Measurements from ENCODE around the gene ILK. TPM values are rescaled to one million over a fixed set of nuclear protein-coding genes. Genes with fewer than 3 reads are reported as not detected.
A peak's percentile ranks its signal among the peaks of the same experiment; 100 is the strongest.

The ILK gene
- total and polyA plus RNA-seq, 2 of the 13 experiments (the other 11 are each of a cell fraction or from before 2014, with no cell fraction given): 70.3 to 108 TPM

DNA sequence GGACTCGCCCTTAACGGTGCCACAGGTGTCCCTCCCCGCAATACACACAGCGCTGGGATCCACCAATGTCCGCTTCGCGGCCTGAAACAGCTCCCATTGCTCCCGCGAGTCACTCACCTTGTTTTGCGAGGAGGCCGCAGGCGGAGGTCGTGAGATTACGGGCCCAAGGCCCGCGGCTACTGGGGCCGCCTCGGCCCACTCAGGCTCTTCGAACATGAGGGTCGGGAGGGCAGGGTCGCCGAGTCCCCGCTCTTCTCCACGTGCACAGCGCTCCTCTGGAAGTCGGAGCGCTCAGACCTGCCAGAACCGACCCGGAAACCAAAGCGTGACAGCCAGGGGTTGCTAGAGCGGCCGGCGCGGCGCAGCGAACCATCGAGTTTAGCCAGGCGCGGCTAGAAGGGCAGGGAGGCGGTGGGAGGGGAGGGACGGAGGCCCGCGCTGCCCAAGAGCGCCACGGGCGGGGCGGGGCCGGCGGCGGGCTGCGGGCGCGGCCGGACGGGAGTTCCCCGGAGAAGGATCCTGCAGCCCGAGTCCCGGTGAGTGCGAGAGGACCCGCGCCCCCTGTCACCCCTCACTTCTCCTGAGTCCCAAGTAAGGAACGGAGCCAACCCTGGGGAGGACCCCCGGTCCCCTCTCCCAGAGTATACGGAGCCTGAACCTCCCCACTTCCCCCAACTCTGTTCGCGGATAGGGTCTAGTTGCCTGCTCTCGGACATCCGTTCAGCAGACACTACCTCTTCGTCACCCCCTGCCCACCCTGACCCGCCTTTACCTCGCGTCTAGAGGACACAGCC, at the start of gene ILK, which contains the start of gene RRP8 (continued):
- TF ChIP-seq, protein P1, sequence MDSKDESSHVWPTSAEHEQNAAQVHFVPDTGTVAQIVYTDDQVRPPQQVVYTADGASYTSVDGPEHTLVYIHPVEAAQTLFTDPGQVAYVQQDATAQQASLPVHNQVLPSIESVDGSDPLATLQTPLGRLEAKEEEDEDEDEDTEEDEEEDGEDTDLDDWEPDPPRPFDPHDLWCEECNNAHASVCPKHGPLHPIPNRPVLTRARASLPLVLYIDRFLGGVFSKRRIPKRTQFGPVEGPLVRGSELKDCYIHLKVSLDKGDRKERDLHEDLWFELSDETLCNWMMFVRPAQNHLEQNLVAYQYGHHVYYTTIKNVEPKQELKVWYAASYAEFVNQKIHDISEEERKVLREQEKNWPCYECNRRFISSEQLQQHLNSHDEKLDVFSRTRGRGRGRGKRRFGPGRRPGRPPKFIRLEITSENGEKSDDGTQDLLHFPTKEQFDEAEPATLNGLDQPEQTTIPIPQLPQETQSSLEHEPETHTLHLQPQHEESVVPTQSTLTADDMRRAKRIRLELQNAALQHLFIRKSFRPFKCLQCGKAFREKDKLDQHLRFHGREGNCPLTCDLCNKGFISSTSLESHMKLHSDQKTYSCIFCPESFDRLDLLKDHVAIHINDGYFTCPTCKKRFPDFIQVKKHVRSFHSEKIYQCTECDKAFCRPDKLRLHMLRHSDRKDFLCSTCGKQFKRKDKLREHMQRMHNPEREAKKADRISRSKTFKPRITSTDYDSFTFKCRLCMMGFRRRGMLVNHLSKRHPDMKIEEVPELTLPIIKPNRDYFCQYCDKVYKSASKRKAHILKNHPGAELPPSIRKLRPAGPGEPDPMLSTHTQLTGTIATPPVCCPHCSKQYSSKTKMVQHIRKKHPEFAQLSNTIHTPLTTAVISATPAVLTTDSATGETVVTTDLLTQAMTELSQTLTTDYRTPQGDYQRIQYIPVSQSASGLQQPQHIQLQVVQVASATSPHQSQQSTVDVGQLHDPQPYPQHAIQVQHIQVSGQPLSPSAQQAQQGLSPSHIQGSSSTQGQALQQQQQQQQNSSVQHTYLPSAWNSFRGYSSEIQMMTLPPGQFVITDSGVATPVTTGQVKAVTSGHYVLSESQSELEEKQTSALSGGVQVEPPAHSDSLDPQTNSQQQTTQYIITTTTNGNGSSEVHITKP (CRISPR knock-in tag; IDR thresholded peaks at IDR 0.05; ENCODE audit: low read depth): peak; percentile 58; the same call in 1 of the 2 replicates
- TF ChIP-seq ZNF773 (CRISPR knock-in tag; IDR thresholded peaks at IDR 0.05; ENCODE audit: borderline replicate concordance): no peak; the same call in 1 of the 2 replicates
- TF ChIP-seq KAT2B (IDR thresholded peaks at IDR 0.05; ENCODE audit: borderline replicate concordance, low read depth, low read length): no peak
- TF ChIP-seq, protein P2, sequence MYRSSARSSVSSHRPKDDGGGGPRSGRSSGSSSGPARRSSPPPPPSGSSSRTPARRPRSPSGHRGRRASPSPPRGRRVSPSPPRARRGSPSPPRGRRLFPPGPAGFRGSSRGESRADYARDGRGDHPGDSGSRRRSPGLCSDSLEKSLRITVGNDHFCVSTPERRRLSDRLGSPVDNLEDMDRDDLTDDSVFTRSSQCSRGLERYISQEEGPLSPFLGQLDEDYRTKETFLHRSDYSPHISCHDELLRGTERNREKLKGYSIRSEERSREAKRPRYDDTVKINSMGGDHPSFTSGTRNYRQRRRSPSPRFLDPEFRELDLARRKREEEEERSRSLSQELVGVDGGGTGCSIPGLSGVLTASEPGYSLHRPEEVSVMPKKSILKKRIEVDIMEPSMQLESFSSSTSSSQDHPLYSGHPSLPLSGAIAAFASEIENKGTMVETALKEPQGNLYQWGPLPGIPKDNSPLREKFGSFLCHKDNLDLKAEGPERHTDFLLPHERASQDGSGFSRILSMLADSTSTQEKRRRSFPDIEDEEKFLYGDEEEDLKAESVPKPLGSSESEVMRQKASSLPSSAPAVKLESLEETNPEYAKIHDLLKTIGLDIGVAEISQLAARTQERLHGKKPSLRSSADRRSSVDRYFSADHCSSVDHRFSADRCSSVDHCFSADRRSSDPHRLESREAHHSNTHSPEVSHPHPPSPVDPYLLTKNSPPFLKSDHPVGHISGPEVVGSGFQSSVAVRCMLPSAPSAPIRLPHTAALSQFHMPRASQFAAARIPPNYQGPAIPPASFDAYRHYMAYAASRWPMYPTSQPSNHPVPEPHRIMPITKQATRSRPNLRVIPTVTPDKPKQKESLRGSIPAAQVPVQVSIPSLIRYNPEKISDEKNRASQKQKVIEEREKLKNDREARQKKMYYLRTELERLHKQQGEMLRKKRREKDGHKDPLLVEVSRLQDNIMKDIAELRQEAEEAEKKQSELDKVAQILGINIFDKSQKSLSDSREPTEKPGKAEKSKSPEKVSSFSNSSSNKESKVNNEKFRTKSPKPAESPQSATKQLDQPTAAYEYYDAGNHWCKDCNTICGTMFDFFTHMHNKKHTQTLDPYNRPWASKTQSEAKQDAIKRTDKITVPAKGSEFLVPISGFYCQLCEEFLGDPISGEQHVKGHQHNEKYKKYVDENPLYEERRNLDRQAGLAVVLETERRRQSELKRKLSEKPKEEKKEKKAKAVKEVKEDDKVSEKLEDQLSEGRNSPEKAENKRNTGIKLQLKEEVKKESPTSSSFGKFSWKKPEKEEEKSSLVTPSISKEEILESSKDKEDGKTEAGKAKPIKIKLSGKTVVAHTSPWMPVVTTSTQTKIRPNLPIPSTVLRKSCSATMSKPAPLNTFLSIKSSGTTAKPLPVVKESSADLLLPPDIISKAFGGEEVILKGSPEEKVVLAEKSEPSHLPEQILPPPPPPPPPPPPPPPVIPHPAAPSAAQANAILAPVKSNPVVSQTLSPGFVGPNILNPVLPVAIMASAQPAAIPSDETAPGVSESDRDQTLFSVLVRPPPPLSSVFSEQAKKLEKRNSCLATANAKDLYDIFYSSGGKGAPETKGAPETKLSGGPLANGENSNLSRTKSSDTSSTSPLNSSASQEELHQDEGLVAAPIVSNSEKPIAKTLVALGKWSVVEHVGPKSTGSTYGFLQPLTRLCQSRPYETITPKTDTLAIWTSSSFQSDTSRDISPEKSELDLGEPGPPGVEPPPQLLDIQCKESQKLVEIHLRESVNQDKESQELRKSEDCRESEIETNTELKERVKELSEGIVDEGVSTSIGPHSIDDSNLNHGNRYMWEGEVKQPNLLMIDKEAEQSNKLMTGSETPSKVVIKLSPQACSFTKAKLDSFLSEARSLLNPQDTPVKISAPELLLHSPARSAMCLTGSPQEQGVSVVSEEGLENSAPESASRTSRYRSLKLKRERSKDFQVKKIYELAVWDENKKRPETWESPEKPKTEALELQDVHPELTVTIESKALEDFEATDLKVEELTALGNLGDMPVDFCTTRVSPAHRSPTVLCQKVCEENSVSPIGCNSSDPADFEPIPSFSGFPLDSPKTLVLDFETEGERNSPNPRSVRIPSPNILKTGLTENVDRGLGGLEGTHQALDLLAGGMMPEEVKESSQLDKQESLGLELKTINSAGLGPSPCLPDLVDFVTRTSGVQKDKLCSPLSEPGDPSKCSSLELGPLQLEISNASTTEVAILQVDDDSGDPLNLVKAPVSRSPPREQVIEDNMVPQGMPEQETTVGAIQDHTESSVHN (CRISPR knock-in tag; IDR thresholded peaks at IDR 0.05): no peak
- peak; percentile 93; the same call in 1 of the 2 replicates for TF ChIP-seq PCBP1 (IDR thresholded peaks at IDR 0.05; ENCODE audit: borderline replicate concordance, low read depth, low read length)
- TF ChIP-seq, protein P3, sequence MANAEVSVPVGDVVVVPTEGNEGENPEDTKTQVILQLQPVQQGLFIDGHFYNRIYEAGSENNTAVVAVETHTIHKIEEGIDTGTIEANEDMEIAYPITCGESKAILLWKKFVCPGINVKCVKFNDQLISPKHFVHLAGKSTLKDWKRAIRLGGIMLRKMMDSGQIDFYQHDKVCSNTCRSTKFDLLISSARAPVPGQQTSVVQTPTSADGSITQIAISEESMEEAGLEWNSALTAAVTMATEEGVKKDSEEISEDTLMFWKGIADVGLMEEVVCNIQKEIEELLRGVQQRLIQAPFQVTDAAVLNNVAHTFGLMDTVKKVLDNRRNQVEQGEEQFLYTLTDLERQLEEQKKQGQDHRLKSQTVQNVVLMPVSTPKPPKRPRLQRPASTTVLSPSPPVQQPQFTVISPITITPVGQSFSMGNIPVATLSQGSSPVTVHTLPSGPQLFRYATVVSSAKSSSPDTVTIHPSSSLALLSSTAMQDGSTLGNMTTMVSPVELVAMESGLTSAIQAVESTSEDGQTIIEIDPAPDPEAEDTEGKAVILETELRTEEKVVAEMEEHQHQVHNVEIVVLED (CRISPR knock-in tag; IDR thresholded peaks at IDR 0.05; ENCODE audit: borderline replicate concordance): peak; percentile 89
- TF ChIP-seq, protein P4, sequence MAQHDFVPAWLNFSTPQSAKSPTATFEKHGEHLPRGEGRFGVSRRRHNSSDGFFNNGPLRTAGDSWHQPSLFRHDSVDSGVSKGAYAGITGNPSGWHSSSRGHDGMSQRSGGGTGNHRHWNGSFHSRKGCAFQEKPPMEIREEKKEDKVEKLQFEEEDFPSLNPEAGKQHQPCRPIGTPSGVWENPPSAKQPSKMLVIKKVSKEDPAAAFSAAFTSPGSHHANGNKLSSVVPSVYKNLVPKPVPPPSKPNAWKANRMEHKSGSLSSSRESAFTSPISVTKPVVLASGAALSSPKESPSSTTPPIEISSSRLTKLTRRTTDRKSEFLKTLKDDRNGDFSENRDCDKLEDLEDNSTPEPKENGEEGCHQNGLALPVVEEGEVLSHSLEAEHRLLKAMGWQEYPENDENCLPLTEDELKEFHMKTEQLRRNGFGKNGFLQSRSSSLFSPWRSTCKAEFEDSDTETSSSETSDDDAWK (CRISPR knock-in tag; IDR thresholded peaks at IDR 0.05): no peak
- no peak for TF ChIP-seq ZNF207 (IDR thresholded peaks at IDR 0.05; ENCODE audit: borderline replicate concordance)
- no peak for TF ChIP-seq U2AF2 (IDR thresholded peaks at IDR 0.05; ENCODE audit: low read depth, low read length)
- TF ChIP-seq SMARCE1 (IDR thresholded peaks at IDR 0.05; ENCODE audit: borderline replicate concordance): no peak
- peak; percentile 97; the same call in 1 of the 2 replicates for TF ChIP-seq ZNF333 (CRISPR knock-in tag; IDR thresholded peaks at IDR 0.05; ENCODE audit: borderline replicate concordance)
- TF ChIP-seq KMT2B (CRISPR knock-in tag; IDR thresholded peaks at IDR 0.05): peak; percentile 95
- no peak; the same call in 1 of the 2 replicates for TF ChIP-seq ZNF780A (CRISPR knock-in tag; IDR thresholded peaks at IDR 0.05)
